Panc1 (cell line): ENCODE data around the gene OR2G3.

Experiments
- CTCF ChIP-seq: fragments of 450-650 bp; IDR thresholded peaks from 2 replicates; pipeline ENCODE4 v1.5.1; 2017; ENCODE audit warnings: mild to moderate bottlenecking
- POLR2AphosphoS5 ChIP-seq: IDR thresholded peaks from 2 replicates; pipeline ENCODE4 v1.6.1; 2012; ENCODE audit warnings: mild to moderate bottlenecking, low read depth, low read length, moderate library complexity
- REST ChIP-seq, 2 experiments: IDR thresholded peaks; 2 replicates each; pipeline ENCODE4 v1.6.1; 2011 to 2012; ENCODE audit warnings: low read depth in 2 of 2, control low read depth in 1 of 2, low read length in 1 of 2, mild to moderate bottlenecking in 1 of 2, moderate library complexity in 1 of 2; ENCODE audit not compliant: insufficient read depth in 1 of 2
- SIN3A ChIP-seq: IDR thresholded peaks from 2 replicates; pipeline ENCODE4 v1.6.1; 2012; ENCODE audit warnings: low read depth, mild to moderate bottlenecking, low read length, moderate library complexity, borderline replicate concordance; ENCODE audit not compliant: insufficient read depth
- TCF7L2 ChIP-seq: IDR thresholded peaks from 2 replicates; pipeline ENCODE4 v1.6.1; 2011; ENCODE audit warnings: mild to moderate bottlenecking, low read depth, low read length, inconsistent platforms

GRCh38 chr1:247562198-247562597, 43.2 kb upstream of the OR2G3 start:
- TF ChIP-seq CTCF, result no peak
- no peak for TF ChIP-seq POLR2AphosphoS5
- TF ChIP-seq REST (IDR thresholded peaks at IDR 0.05; ENCODE audit: insufficient read depth in 1 of 2, low read depth in 2 of 2, low read length in 1 of 2), result no peak
- TF ChIP-seq SIN3A, result no peak
- no peak for TF ChIP-seq TCF7L2
